SK-N-SH treated with all-trans-retinoic acid at 6 μM for 48 hours (cell line): ENCODE measurements around the gene TCF25.

ENCODE experiments used
- BACH2 ChIP-seq: fragments of 250-450 bp; sonication (Bioruptor Pico); IDR thresholded peaks from 2 replicates; pipeline ENCODE4 v1.9.0; 2021; ENCODE audit warnings: mild to moderate bottlenecking, borderline replicate concordance
- CSDC2 ChIP-seq: fragments of 250-450 bp; sonication (Bioruptor Pico); IDR thresholded peaks from 2 replicates; pipeline ENCODE4 v1.5.0; 2020; ENCODE audit warnings: mild to moderate bottlenecking, moderate library complexity
- GLIS3 ChIP-seq: fragments of 250-450 bp; sonication (Bioruptor Pico); IDR thresholded peaks from 2 replicates; pipeline ENCODE4 v1.5.0; 2020; ENCODE audit warnings: mild to moderate bottlenecking, moderate library complexity
- OSR1 ChIP-seq: fragments of 250-450 bp; sonication (Bioruptor Pico); IDR thresholded peaks from 2 replicates; pipeline ENCODE4 v1.8.0; 2022; ENCODE audit warnings: moderate library complexity, mild to moderate bottlenecking, inconsistent platforms
- PATZ1 ChIP-seq: fragments of 250-450 bp; sonication (Bioruptor Pico); IDR thresholded peaks from 2 replicates; pipeline ENCODE4 v1.8.0; 2020; ENCODE audit warnings: mild to moderate bottlenecking, moderate library complexity, borderline replicate concordance
- POU6F1 ChIP-seq: fragments of 250-450 bp; sonication (Bioruptor Pico); IDR thresholded peaks from 2 replicates; pipeline ENCODE4 v1.8.0; 2021; ENCODE audit warnings: low read depth, mild to moderate bottlenecking, moderate library complexity, borderline replicate concordance
- RARB ChIP-seq: fragments of 250-450 bp; sonication (Bioruptor Pico); IDR thresholded peaks from 2 replicates; pipeline ENCODE4 v1.8.0; 2021; ENCODE audit warnings: mild to moderate bottlenecking, moderate library complexity
- SNAI2 ChIP-seq: fragments of 250-450 bp; sonication (Bioruptor Pico); IDR thresholded peaks from 2 replicates; pipeline ENCODE4 v1.5.0; 2020; ENCODE audit warnings: mild to moderate bottlenecking, moderate library complexity
- TCF4 ChIP-seq: fragments of 250-450 bp; sonication (Bioruptor Pico); IDR thresholded peaks from 2 replicates; pipeline ENCODE4 v1.8.0; 2021; ENCODE audit warnings: mild to moderate bottlenecking, moderate library complexity, borderline replicate concordance
- ZFP30 ChIP-seq: fragments of 450-650 bp; formaldehyde crosslinking; IDR thresholded peaks from 2 replicates; pipeline ENCODE4 v1.5.0; 2022; ENCODE audit warnings: mild to moderate bottlenecking, moderate library complexity
- ZNF70 ChIP-seq: fragments of 450-650 bp; formaldehyde crosslinking; IDR thresholded peaks from 2 replicates; pipeline ENCODE4 v1.5.0; 2020; ENCODE audit warnings: mild to moderate bottlenecking, moderate library complexity
- ZNF8 ChIP-seq: fragments of 450-650 bp; formaldehyde crosslinking; IDR thresholded peaks from 2 replicates; pipeline ENCODE4 v1.5.0; 2020; ENCODE audit warnings: mild to moderate bottlenecking, moderate library complexity

GRCh38 chr16:89909777-89910716 is 36.7 kb downstream of the TCF25 start:
- TF ChIP-seq OSR1 (no peak), ZFP30 (no peak), BACH2 (CRISPR knock-in tag) (no peak), CSDC2 (CRISPR knock-in tag) (no peak), TCF4 (CRISPR knock-in tag) (no peak), RARB (CRISPR knock-in tag) (no peak), GLIS3 (CRISPR knock-in tag) (no peak), ZNF70 (CRISPR knock-in tag) (no peak), POU6F1 (CRISPR knock-in tag) (no peak), ZNF8 (CRISPR knock-in tag) (no peak), SNAI2 (CRISPR knock-in tag) (no peak), PATZ1 (no peak)
